ENCODE data around the gene SLC34A1. TPM values are rescaled to one million over a fixed set of nuclear protein-coding genes. Genes with fewer than 3 reads are reported as not detected.

SLC34A1 gene
- total and polyA plus RNA-seq, 2 of the 13 experiments (the other 11 are each of a cell fraction or from before 2014, with no cell fraction given): 0.03 to 0.20 TPM

GRCh38 chr5:177390363-177391300 lies 6.4 kb downstream of the SLC34A1 start (continued):
- TF ChIP-seq ZNF703 (CRISPR knock-in tag; IDR thresholded peaks at IDR 0.05; ENCODE audit: borderline replicate concordance) (no peak), ZNF274 (CRISPR knock-in tag; IDR thresholded peaks at IDR 0.05) (no peak), CHD4 (IDR thresholded peaks at IDR 0.05; ENCODE audit: borderline replicate concordance, low read length) (peak; percentile 59; the same call in 1 of the 2 replicates), XRCC5 (optimal IDR thresholded peaks at IDR 0.05; ENCODE audit: low read length) (peak; percentile 75), ZNF513 (CRISPR knock-in tag; conservative IDR thresholded peaks at IDR 0.05) (no peak), RERE (CRISPR knock-in tag; IDR thresholded peaks at IDR 0.05; ENCODE audit: low read depth) (no peak), ZBED4 (CRISPR knock-in tag; IDR thresholded peaks at IDR 0.05; ENCODE audit: borderline replicate concordance) (no peak), RFXANK (CRISPR knock-in tag; IDR thresholded peaks at IDR 0.05) (no peak)
